Left cardiac atrium (tissue), 4 donors: ENCODE measurements around the gene SNX13. TPM values are rescaled to one million over a fixed set of nuclear protein-coding genes. Genes with fewer than 3 reads are reported as not detected.

Source experiments
- ATAC-seq, 2 donors: fragments of 200-7000 bp; cut with Tn5 transposase; one replicate each; pipeline ENCODE4 v1.9.1; 2020; ENCODE audit warnings: mild to moderate bottlenecking in 2 of 2, moderate library complexity in 2 of 2
- DNase-seq: peaks from one replicate; pipeline ENCODE4 v3.0.0-alpha.2; 2020
- intact Hi-C, 2 donors: fragments of 100-400 bp; cut with DNase I; formaldehyde crosslinking; loops; one replicate each; pipeline versions ENCODE4 v1.14.1 to v1.15.1; 2022 to 2023
- total RNA-seq, 2 donors: library from RNA; stranded (reverse); fragmentation: NEBNext Ultra II Directional; extraction: Animal tissue kit (Norgen Biotek cat#: 25700); gene quantifications; one replicate each; pipeline ENCODE4 v1.2.1, GENCODE V29; 2021
- donor health status: DM: no; HTN: yes; CAD: no.
- donor health status: DM: no; HTN: yes; CAD: no; lungs with severe emphysema.
- donor health status: DM: yes; HTN: yes; CAD: no.
- donor health status: Dilated cardiomyopathy.

The SNX13 gene
- total RNA-seq, 2 donors from 2014 or later: 38.0 to 46.4 TPM

DNA sequence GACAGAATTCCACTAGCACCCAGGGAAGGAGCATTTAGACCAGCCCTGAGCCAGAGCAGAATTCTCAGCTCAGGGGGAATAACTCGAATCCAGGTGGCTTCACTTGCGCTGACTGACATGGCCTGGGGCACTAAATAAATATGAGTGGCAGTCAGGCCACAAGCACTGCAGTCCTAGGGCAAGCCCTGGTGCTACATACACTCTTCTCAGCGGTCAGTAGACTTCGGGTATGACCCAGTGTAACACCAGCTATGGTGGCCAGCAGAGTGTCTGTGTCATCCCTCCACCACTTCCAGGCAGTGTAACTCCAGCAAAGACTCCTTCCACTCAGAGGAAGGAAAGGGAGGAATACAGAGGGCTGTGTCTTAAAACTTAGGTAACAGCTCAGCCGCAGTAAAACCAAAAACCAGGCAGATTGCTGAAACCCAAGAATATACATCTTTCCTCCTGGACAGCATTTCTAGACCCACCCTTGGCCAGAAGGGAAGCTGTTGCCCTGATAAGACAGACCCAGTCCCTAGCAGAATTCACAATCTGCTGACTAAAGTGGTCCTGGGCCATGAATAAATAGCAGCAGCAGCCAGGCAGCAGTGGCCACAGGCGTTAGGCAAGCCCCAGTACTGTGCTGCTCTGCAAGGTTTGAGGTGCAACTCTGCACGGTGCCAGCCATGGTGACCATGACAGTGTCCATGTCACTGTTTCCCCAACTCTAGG, 77.0 kb downstream of the SNX13 start:
- intact Hi-C loops: no loop called here
- DNase-seq: no peak
- peak in 1 of 2 donors; percentile 12 for ATAC-seq

- ATAC-seq (no peak), DNase-seq (no peak)
- intact Hi-C loops: no loop called here
Measured at GRCh38 chr7:17856251-17856650, 84.0 kb downstream of the SNX13 start.

DNA sequence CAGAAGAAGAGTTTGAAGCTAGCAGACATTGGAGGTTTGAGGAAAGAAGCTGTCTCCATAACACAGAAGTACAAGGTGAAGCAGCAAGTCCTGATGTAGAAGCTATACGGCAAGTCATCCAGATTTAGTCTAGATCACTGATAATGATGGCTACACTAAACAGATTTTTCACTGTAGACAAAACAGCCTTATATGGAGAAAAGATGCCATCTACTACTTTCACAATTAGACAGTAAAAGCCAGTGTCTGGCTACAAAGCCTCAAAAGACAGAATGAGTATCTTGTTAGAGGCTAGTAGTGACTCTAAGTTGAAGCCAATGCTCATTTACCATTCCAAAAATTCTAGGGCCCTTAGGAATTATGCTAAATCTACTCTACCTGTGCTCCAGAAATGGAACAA, 85.1 kb downstream of the SNX13 start:
- intact Hi-C loops: no loop called here
- DNase-seq (no peak), ATAC-seq (no peak)

GRCh38 chr7:17854261-17855047, 85.8 kb downstream of the SNX13 start:
- ATAC-seq: no peak
- DNase-seq: no peak
- intact Hi-C loops: no loop called here

- intact Hi-C loops: no loop called here
- ATAC-seq (no peak), DNase-seq (no peak)
Measured at GRCh38 chr7:17852361-17852760, 87.9 kb downstream of the SNX13 start.

GRCh38 chr7:17849504-17849903, 90.8 kb downstream of the SNX13 start:
- ATAC-seq (no peak), DNase-seq (no peak)
- intact Hi-C loops: no loop called here

- ATAC-seq (no peak), DNase-seq (no peak)
- intact Hi-C loops: no loop called here
Measured at GRCh38 chr7:17848516-17848915, 91.8 kb downstream of the SNX13 start.

- DNase-seq: no peak
- no peak for ATAC-seq
- intact Hi-C loops: no loop called here
Measured at GRCh38 chr7:17846935-17847334, 93.4 kb downstream of the SNX13 start.

DNA sequence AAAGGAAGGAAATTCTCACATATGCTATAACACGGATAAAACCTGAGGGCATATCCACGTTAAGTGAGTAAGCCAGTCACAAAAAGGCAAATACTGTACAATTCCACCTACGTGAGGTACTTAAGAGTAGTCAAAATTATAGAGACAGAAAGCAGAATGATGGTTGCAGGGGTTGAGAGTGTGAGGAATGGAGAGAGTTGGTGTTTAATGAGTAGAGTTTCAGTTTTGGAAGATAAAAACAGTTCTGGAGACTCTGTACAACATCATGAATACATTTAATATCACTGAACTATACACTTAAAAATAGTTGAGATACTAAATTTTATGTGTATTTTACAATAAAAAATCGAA, 95.1 kb downstream of the SNX13 start:
- DNase-seq (no peak), ATAC-seq (no peak)
- intact Hi-C loops: no loop called here

- intact Hi-C loops: no loop called here
- no peak for DNase-seq
- no peak for ATAC-seq
Measured at GRCh38 chr7:17844514-17845196, 95.6 kb downstream of the SNX13 start.

GRCh38 chr7:17844022-17844421, 96.3 kb downstream of the SNX13 start:
- intact Hi-C loops: no loop called here
- DNase-seq (no peak), ATAC-seq (no peak)

DNA sequence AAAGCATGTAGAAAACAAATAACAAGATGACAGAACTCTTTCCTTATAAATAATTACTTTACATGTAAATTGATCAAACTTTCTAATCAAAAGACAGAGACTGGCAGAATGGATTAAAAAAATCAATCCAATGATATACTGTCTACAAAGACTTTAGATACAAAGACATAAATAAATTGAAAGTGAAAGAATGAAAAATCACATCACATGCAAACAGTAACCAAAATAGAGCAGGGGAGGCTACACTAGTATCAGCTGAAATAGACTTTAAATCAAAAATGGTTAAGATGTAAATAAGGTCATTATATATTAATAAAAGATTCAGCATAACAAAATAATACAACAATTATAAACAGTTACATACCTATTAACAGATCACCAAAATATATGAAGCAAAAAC, 97.3 kb downstream of the SNX13 start:
- intact Hi-C loops: no loop called here
- DNase-seq: no peak
- no peak for ATAC-seq

GRCh38 chr7:17832820-17833355, 107.4 kb downstream of the SNX13 start:
- intact Hi-C loops: no loop called here

DNA sequence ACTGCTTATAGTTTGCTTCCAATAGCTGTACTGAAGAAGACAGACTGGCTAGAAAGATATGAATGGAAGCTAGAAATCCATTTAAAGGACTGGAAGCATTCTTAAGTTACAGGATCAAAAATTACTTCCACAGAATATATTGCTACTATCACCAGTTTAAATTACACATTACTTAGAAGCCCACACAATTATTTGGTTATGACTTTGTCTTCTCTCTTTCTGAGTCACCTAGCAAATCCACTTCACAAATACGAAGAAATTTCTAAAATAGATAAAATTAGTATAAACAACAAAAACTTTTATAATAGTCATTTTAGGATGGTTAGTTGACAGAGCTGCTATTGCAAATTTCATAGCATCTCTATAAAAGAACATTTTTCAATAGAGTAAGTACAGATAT, 108.1 kb downstream of the SNX13 start:
- DNase-seq: no peak
- ATAC-seq: no peak
- intact Hi-C loops: no loop called here

More at GRCh38 chr7:17832820-17833355, 107.4 kb downstream of the SNX13 start:
- no peak for ATAC-seq
- no peak for DNase-seq

DNA sequence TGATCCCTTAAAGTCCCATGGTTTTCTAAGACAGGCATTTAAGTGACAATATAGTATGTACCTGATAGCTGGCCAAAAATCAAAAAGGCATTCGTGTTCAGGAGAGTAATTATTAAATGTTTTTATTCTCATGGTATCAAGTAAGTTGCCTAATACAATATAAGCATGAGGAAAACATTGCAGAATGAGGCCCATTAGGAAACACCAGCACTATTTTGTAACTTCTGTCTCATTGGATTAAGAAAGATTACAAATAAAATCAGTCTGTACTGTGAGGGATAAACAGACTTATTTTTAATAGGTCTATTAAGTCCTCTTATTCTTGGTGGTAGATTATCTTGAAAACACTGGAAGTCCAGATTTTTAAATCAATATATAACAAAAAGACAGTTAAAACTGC, 110.1 kb downstream of the SNX13 start:
- no peak for DNase-seq
- no peak for ATAC-seq
- intact Hi-C loops: no loop called here

DNA sequence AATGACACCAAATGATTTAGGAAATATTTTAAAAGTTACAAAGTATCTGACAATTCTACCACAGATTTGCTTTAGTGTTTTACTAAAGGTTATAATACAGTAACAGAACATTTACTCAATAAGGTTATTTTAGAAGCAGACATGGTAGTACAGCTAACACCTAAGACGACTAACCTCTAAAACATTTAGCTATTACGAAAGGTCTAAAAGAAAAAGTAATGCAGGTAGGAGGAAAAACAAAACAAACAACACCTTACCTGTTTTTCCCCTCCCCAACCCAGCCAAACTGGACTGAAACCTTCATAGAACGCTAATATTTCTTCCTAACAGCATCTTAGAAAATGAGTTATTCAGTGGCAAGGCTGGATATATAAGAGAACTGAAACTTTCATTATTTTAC, 111.3 kb downstream of the SNX13 start:
- intact Hi-C loops: no loop called here
- no peak for ATAC-seq
- DNase-seq: no peak

DNA sequence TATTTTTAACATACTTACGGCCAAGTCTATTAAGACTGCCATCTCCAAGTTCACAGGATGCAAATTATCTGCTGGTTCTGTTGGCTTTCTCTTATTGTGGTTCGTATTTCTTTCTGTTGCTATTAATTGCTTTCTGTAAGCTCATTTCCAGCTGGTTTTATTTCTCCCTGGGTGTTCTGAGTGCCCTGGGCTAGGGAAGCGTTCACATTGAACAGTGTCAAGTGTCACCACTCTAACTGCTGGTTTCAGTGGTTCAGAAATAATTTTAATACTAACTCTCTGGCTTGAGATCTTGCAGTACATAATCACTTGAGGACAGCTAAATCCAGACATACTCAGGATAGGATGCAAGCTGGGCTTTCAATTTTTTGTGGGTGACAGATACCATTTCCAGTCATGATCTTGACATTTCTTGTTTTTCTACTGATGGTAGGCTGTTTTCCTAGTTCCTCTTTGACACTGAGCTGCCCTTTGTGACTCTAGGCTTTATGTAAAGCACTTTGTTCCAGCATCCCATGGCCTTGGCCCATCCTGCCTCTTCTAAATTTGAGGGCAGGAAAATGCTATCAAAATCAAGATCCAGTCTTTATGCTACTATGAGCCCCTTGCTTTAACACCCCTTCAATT, 117.6 kb downstream of the SNX13 start:
- DNase-seq (no peak), ATAC-seq (peak in 1 of 2 donors; percentile 38)
- intact Hi-C loops: no loop called here

DNA sequence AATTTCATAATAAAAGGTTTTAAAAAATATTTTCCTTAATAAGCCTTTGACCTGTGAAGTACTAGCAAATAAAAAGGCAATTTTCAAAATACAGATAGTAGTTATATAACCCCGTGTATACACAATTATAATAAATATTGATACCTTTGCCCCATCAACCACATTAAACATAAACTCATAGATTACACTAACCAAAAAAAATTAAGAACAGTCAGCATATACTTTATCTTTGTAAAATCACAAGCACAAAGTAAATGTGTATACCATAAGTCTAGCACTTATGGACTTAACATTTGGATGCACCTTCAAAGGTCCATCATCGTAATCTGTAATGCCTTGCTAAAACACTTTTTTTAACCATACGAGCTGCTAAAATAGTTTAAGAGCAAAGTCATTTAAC, 123.4 kb downstream of the SNX13 start:
- DNase-seq (no peak), ATAC-seq (no peak)
- intact Hi-C loops: no loop called here

- ATAC-seq: no peak
- intact Hi-C loops: no loop called here
- DNase-seq: no peak
Measured at GRCh38 chr7:17815318-17815717, 125.0 kb downstream of the SNX13 start.

- intact Hi-C loops: no loop called here
- ATAC-seq (no peak), DNase-seq (no peak)
Measured at GRCh38 chr7:17814058-17814457, 126.2 kb downstream of the SNX13 start.
